Heart right ventricle (tissue), 16 donors: ENCODE measurements around the gene FAP. TPM values are rescaled to one million over a fixed set of nuclear protein-coding genes. Genes with fewer than 3 reads are reported as not detected.

Experiments used
- ATAC-seq, 8 donors: fragments of 200-7000 bp; cut with Tn5 transposase; one replicate each; pipeline ENCODE4 v1.9.1; 2020; ENCODE audit warnings: mild to moderate bottlenecking in 8 of 8, moderate library complexity in 8 of 8, moderate number of reproducible peaks in 1 of 8
- DNase-seq, 2 donors: peaks; one replicate each; pipeline ENCODE4 v3.0.0-alpha.2; 2020
- H3K27ac ChIP-seq, 10 donors: fragments of 200-600 bp; sonication (generic) in 2 of 10; one replicate each; pipeline versions ENCODE4 v1.5.0 to v1.8.0; 2020 to 2022; ENCODE audit warnings: mild to moderate bottlenecking in 3 of 10
- H3K27me3 ChIP-seq, 7 donors: fragments of 200-600 bp; one replicate each; pipeline ENCODE4 v1.8.0; 2021 to 2022; ENCODE audit warnings: mild to moderate bottlenecking in 2 of 7
- H3K36me3 ChIP-seq, 9 donors: fragments of 200-600 bp; sonication (generic) in 1 of 9; one replicate each; pipeline versions ENCODE4 v1.5.0 to v1.8.0; 2020 to 2022; ENCODE audit warnings: mild to moderate bottlenecking in 2 of 9
- H3K4me1 ChIP-seq, 9 donors: fragments of 200-600 bp; sonication (generic) in 1 of 9; one replicate each; pipeline versions ENCODE4 v1.5.0 to v1.8.0; 2020 to 2022; ENCODE audit warnings: mild to moderate bottlenecking in 4 of 9
- H3K4me3 ChIP-seq, 10 donors: fragments of 200-600 bp; sonication (generic) in 2 of 10; one replicate each; pipeline versions ENCODE4 v1.5.0 to v1.8.0; 2020 to 2022; ENCODE audit warnings: mild to moderate bottlenecking in 7 of 10, moderate library complexity in 2 of 10
- H3K9me3 ChIP-seq, 11 donors: fragments of 200-600 bp in 10 of 11; sonication (generic) in 2 of 11; one replicate each; pipeline versions ENCODE4 v1.5.0 to v1.8.0; 2013 to 2022; ENCODE audit warnings: mild to moderate bottlenecking in 2 of 11, control low read depth in 1 of 11, moderate library complexity in 1 of 11
- WGBS, 2 donors: extraction: QIAGEN DNeasy Blood & Tissue Kit; methylation state at CpG; one replicate each; pipeline ENCODE4 v1.1.7; 2013; ENCODE audit warnings: inconsistent platforms in 1 of 2; 5-methylcytosine and 5-hydroxymethylcytosine counted together
- intact Hi-C, 10 donors: fragments of 100-400 bp; cut with DNase I; formaldehyde crosslinking; loops; one replicate each; pipeline versions ENCODE4 v1.11.1 to v1.14.2; 2022
- polyA plus RNA-seq, 2 donors: library from polyadenylated mRNA; stranded (reverse); fragments of 200-250 nt; gene quantifications; one replicate each; pipeline ENCODE4 v1.2.3, GENCODE V29; 2013
- total RNA-seq, 10 donors: library from RNA; stranded (reverse); fragmentation: NEBNext Ultra II Directional in 3 of 10; extraction: Animal tissue kit (Norgen Biotek cat#: 25700) in 3 of 10; gene quantifications; one replicate each; pipeline versions ENCODE4 v1.2.1 to v1.2.4, GENCODE V29; 2021 to 2023
- TF ChIP-seq, protein P1 (sequence below), 9 donors: fragments of 200-600 bp; sonication (generic) in 2 of 9; IDR thresholded peaks; one replicate each; pipeline versions ENCODE4 v1.5.0 to v1.8.0; 2021 to 2022; ENCODE audit warnings: antibody characterized with exemption in 9 of 9, mild to moderate bottlenecking in 5 of 9, moderate library complexity in 1 of 9
- donor health status: Arrhythmogenic right ventricular cardiomyopathy.
- donor health status: ischemic (EF 13 %, LVEDD 7.1; RV severe dilation, severe dysfunction).
- donor health status: healthy with polysubstance abuse.
- donor health status: DM: no; HTN: yes; CAD: no.
- donor health status: DM: no; HTN: no; CAD: no.
- donor health status: ischemic (EF 25% LVEDD 6.9; RV normal size, moderate dysfunction).
- donor health status: ischemic (EF 25% LVEDD 5.7; RV mildly dilated, moderate dysfunction).
- donor health status: healthy.
- donor health status: DM: yes; HTN: yes; CAD: no.
- donor health status: Ischemic cardiomyopathy.
- donor health status: ischemic (EF 35%, LVEDD 5.7; RV mildly dilated, moderate dysfunction).
- donor health status: nonischemic (EF 11% LVEDD 7.7; RV severe dilation, severe dysfunction).
- donor health status: DM: yes; HTN: yes; CAD: no.
- donor health status: PGD.
- donor health status: ischemic (EF 29% LVEDD 5.4; RV normal size, mild dysfunction).
- donor health status: nonischemic (EF 23%, LVEDD 6.1; RV moderate dilation, normal function).

The FAP gene
- total and polyA plus RNA-seq, 12 donors, result 0.56 to 11.5 (median 2.2) TPM

DNA sequence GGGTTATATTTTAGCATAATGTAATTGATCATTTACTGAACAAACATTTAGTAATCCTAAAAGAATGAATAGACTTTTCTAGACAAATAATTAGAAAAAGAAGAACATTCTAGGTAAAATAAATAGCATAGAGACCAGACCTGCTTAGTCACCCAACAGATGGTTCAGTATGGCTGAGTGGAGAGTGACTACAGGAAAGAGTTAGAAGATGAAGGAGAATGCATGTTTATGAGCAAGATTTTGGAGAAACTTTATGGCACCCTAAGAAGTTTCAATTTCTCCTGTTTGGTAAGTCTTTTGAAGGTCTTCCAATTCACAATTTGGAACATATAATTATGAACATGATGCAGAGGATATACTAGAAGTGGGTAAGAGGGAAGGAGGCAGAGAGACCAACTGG is 32.9 kb downstream of the FAP start:
- H3K4me1 ChIP-seq, result peaks cover 0 to 7% (median 0%) of the 10 kb centered on the region in 9 donors
- TF ChIP-seq, protein P1, sequence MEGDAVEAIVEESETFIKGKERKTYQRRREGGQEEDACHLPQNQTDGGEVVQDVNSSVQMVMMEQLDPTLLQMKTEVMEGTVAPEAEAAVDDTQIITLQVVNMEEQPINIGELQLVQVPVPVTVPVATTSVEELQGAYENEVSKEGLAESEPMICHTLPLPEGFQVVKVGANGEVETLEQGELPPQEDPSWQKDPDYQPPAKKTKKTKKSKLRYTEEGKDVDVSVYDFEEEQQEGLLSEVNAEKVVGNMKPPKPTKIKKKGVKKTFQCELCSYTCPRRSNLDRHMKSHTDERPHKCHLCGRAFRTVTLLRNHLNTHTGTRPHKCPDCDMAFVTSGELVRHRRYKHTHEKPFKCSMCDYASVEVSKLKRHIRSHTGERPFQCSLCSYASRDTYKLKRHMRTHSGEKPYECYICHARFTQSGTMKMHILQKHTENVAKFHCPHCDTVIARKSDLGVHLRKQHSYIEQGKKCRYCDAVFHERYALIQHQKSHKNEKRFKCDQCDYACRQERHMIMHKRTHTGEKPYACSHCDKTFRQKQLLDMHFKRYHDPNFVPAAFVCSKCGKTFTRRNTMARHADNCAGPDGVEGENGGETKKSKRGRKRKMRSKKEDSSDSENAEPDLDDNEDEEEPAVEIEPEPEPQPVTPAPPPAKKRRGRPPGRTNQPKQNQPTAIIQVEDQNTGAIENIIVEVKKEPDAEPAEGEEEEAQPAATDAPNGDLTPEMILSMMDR (IDR thresholded peaks at IDR 0.05), result no peak
- H3K36me3 ChIP-seq, result peaks cover 0 to 24% (median 0%) of the 10 kb centered on the region in 9 donors
- no peaks in the 10 kb centered on the region for H3K27me3 ChIP-seq
- intact Hi-C loops, result no loop called here
- H3K27ac ChIP-seq, result no peak overlapping the region
- ATAC-seq (no peak), DNase-seq (no peak)
- H3K4me3 ChIP-seq, result no peak overlapping the region
- no peaks in the 10 kb centered on the region for H3K9me3 ChIP-seq

DNA sequence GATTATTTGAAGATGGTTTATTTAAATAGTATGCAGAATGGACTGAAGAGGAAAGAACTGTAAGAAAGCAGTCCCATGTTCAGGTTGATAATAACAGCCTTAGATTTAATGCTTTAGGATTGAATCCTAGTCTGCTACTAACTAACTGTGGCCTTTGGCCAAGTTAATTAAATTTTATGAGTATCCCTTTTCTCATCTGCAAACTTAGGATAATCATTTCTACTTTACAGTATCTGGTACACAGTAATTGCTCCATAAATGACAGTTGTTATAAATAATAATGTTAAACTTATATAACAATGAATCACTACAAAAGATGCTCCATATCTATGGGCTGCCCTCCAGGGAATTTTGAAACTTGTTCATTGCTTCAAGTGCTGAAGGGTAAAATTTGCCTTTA is 41.0 kb downstream of the FAP start:
- TF ChIP-seq, protein P1 (IDR thresholded peaks at IDR 0.05), result no peak
- ATAC-seq, result no peak
- Histone ChIP-seq H3K36me3 (peaks cover 0 to 47% (median 0%) of the 10 kb centered on the region in 9 donors), H3K27ac (no peak overlapping the region), H3K4me3 (no peak overlapping the region), H3K4me1 (no peaks in the 10 kb centered on the region), H3K9me3 (no peaks in the 10 kb centered on the region), H3K27me3 (no peaks in the 10 kb centered on the region)
- intact Hi-C loops, result no loop called here
- no peak for DNase-seq

DNA sequence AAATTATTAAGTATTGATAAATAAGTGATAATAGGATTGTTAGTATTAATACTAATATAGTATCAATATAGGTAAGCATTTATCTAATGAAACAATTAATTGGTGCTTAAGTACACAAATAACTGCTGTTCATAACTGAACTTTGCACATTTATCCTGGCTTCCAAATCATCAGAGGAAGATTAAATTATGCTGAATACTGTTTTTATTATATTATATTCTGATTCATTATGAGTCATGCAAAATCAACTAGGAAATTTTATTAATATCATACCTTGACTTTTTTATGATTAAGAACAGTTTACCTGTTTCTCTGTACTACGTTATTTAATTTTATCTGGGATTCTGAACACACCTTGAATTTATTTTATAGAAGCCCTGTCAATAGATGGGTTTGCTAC is 42.6 kb downstream of the FAP start:
- Histone ChIP-seq H3K27me3 (no peaks in the 10 kb centered on the region), H3K9me3 (no peaks in the 10 kb centered on the region), H3K27ac (no peak overlapping the region), H3K4me1 (no peaks in the 10 kb centered on the region), H3K36me3 (peaks cover 0 to 50% (median 0%) of the 10 kb centered on the region in 9 donors), H3K4me3 (no peak overlapping the region)
- 85 to 91% methylated on average over 1 of the region's 1 CpG for WGBS, 2 donors
- intact Hi-C loops, result no loop called here
- ATAC-seq (no peak), DNase-seq (no peak)
- TF ChIP-seq, protein P1 (IDR thresholded peaks at IDR 0.05), result no peak

DNA sequence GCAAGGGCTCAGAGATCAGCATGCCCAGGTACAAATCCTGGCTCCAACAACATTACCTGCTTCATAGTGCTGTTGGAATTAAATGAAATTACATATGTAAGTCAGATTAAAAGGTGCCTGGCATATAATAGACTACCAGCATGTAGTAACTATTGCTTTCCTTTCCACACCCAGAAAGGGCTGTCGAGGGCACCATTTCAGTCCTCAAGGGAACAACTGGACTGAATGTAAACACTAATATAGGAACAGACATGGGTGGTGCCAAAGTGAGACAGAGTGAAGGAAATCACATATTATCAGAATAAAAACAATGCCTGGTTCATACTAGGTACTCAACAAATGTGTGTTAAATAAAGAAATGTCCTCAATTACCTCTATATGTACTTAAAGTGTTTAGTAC is 43.3 kb downstream of the FAP start:
- intact Hi-C loops, result no loop called here
- Histone ChIP-seq H3K4me3 (no peak overlapping the region), H3K27me3 (no peaks in the 10 kb centered on the region), H3K36me3 (peaks cover 0 to 54% (median 0%) of the 10 kb centered on the region in 9 donors), H3K4me1 (no peaks in the 10 kb centered on the region), H3K27ac (no peak overlapping the region), H3K9me3 (no peaks in the 10 kb centered on the region)
- DNase-seq, result no peak
- ATAC-seq, result no peak
- TF ChIP-seq, protein P1 (IDR thresholded peaks at IDR 0.05), result no peak
- WGBS, 2 donors, result 73 to 77% methylated on average over 1 of the region's 1 CpG

DNA sequence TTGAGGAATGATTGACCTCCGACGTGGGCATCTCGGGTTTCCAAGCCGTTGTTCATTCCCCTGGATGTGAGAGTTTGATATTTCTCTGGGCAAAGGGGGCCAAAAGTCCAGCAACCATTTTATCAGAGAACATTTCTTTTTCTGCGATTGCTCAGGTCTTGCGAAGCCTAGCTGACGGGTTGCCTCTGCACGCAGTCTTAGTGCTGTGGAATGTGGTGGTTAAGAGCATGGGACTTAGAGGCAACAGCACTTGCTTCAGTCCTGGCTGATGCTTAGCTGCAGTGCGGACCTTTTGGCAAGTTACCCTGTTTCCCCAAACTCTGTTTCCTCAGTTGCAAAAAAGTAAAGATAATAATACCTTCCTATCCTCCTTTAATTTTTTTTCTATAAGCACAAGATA is 45.0 kb downstream of the FAP start:
- TF ChIP-seq, protein P1 (IDR thresholded peaks at IDR 0.05), result no peak
- intact Hi-C loops, result no loop called here
- H3K4me1 ChIP-seq, result no peaks in the 10 kb centered on the region

More for the DNA sequence above, 45.0 kb downstream of the FAP start:
- no peak for ATAC-seq
- 79 to 86% methylated on average over 9 of the region's 9 CpGs for WGBS, 2 donors
- Histone ChIP-seq H3K4me3 (no peak overlapping the region), H3K27me3 (no peaks in the 10 kb centered on the region), H3K27ac (no peak overlapping the region), H3K9me3 (no peaks in the 10 kb centered on the region), H3K36me3 (peaks cover 0 to 54% (median 0%) of the 10 kb centered on the region in 9 donors)
- no peak for DNase-seq
